ENCODE results near the gene PKP3. TPM values are rescaled to one million over a fixed set of nuclear protein-coding genes. Genes with fewer than 3 reads are reported as not detected.

The PKP3 gene
- total RNA-seq, 1 donor from 2014 or later: 0.85 TPM

- DNase-seq (ENCODE audit: low spot score): no peak
- TF ChIP-seq CTCF (IDR thresholded peaks at IDR 0.05): no peak
- peaks cover 28% of the 10 kb centered on the region for H3K4me1 Mint-ChIP-seq (ENCODE audit: low read depth)
- peaks cover 2% of the 10 kb centered on the region for H3K27me3 Mint-ChIP-seq (ENCODE audit: low read depth)
- peaks cover 2% of the 10 kb centered on the region for H3K36me3 Mint-ChIP-seq (ENCODE audit: low read depth)
- H3K27ac Mint-ChIP-seq (ENCODE audit: unreplicated experiment): no peak overlapping the region
- H3K4me3 Mint-ChIP-seq (ENCODE audit: unreplicated experiment): no peak overlapping the region
- H3K9me3 Mint-ChIP-seq (ENCODE audit: low read depth): peaks cover 5% of the 10 kb centered on the region
Observed at GRCh38 chr11:356610-357009, 37.4 kb upstream of the PKP3 start.

GRCh38 chr11:357582-357981 is 36.4 kb upstream of the PKP3 start:
- Mint-ChIP-seq H3K27me3 (ENCODE audit: low read depth) (peaks cover 2% of the 10 kb centered on the region), H3K36me3 (ENCODE audit: low read depth) (peaks cover 2% of the 10 kb centered on the region), H3K27ac (ENCODE audit: unreplicated experiment) (no peak overlapping the region), H3K4me3 (ENCODE audit: unreplicated experiment) (no peak overlapping the region), H3K4me1 (ENCODE audit: low read depth) (peaks cover 27% of the 10 kb centered on the region), H3K9me3 (ENCODE audit: low read depth) (peaks cover 6% of the 10 kb centered on the region)
- no peak for TF ChIP-seq CTCF (IDR thresholded peaks at IDR 0.05)
- no peak for DNase-seq (ENCODE audit: low spot score)

- H3K36me3 Mint-ChIP-seq (ENCODE audit: low read depth): peaks cover 2% of the 10 kb centered on the region
- H3K4me3 Mint-ChIP-seq (ENCODE audit: unreplicated experiment): no peak overlapping the region
- H3K27me3 Mint-ChIP-seq (ENCODE audit: low read depth): peaks cover 2% of the 10 kb centered on the region
- no peak overlapping the region for H3K27ac Mint-ChIP-seq (ENCODE audit: unreplicated experiment)
- DNase-seq (ENCODE audit: low spot score): peak; percentile 69
- peaks cover 20% of the 10 kb centered on the region for H3K4me1 Mint-ChIP-seq (ENCODE audit: low read depth)
- no peak for TF ChIP-seq CTCF (IDR thresholded peaks at IDR 0.05)
- H3K9me3 Mint-ChIP-seq (ENCODE audit: low read depth): peaks cover 6% of the 10 kb centered on the region
Observed at GRCh38 chr11:358129-358800, 35.7 kb upstream of the PKP3 start.

- Mint-ChIP-seq H3K27ac (ENCODE audit: unreplicated experiment) (no peak overlapping the region), H3K9me3 (ENCODE audit: low read depth) (peaks cover 6% of the 10 kb centered on the region), H3K4me1 (ENCODE audit: low read depth) (peaks cover 12% of the 10 kb centered on the region), H3K4me3 (ENCODE audit: unreplicated experiment) (no peak overlapping the region), H3K27me3 (ENCODE audit: low read depth) (peaks cover 2% of the 10 kb centered on the region), H3K36me3 (ENCODE audit: low read depth) (peaks cover 2% of the 10 kb centered on the region)
- no peak for TF ChIP-seq CTCF (IDR thresholded peaks at IDR 0.05)
- DNase-seq (ENCODE audit: low spot score): peak; percentile 47
Observed at GRCh38 chr11:359181-359714, 34.8 kb upstream of the PKP3 start.

GRCh38 chr11:360326-361280 is 33.4 kb upstream of the PKP3 start:
- H3K27me3 Mint-ChIP-seq (ENCODE audit: low read depth): peaks cover 2% of the 10 kb centered on the region
- no peak for TF ChIP-seq CTCF (IDR thresholded peaks at IDR 0.05)
- no peaks in the 10 kb centered on the region for H3K4me1 Mint-ChIP-seq (ENCODE audit: low read depth)
- no peak overlapping the region for H3K4me3 Mint-ChIP-seq (ENCODE audit: unreplicated experiment)
- H3K36me3 Mint-ChIP-seq (ENCODE audit: low read depth): peaks cover 2% of the 10 kb centered on the region
- peaks cover 6% of the 10 kb centered on the region for H3K9me3 Mint-ChIP-seq (ENCODE audit: low read depth)
- DNase-seq (ENCODE audit: low spot score): peak; percentile 91
- no peak overlapping the region for H3K27ac Mint-ChIP-seq (ENCODE audit: unreplicated experiment)

Measured in chondrocyte (in vitro differentiated cells).